IPS-20b (cell line): ENCODE results near the gene SOD1.

Experiments used
- H3K27ac ChIP-seq: one replicate; pipeline ENCODE4 v1.5.1; 2013; ENCODE audit warnings: low read length
- H3K27me3 ChIP-seq: 2 replicates; pipeline ENCODE4 v1.6.1; 2013; ENCODE audit warnings: mild to moderate bottlenecking, low read length, inconsistent platforms; ENCODE audit not compliant: insufficient read depth
- H3K36me3 ChIP-seq: 2 replicates; pipeline ENCODE4 v1.6.1; 2013; ENCODE audit warnings: low read depth, mild to moderate bottlenecking, inconsistent platforms, low read length, moderate library complexity; ENCODE audit not compliant: insufficient read depth
- H3K4me1 ChIP-seq: 2 replicates; pipeline ENCODE4 v1.6.1; 2013; ENCODE audit warnings: mild to moderate bottlenecking, control low read depth, inconsistent platforms, low read length, moderate library complexity; ENCODE audit not compliant: insufficient read depth
- H3K4me3 ChIP-seq: 2 replicates; pipeline ENCODE4 v1.5.1; 2013; ENCODE audit warnings: mild to moderate bottlenecking, low read length, inconsistent platforms
- H3K9ac ChIP-seq: 2 replicates; pipeline ENCODE4 v1.6.1; 2013; ENCODE audit warnings: low read depth, mild to moderate bottlenecking, inconsistent platforms, low read length, moderate library complexity
- H3K9me3 ChIP-seq: 2 replicates; pipeline ENCODE4 v1.6.1; 2013; ENCODE audit warnings: mild to moderate bottlenecking, low read depth, low read length, inconsistent platforms; ENCODE audit not compliant: insufficient read depth

Gene SOD1

GRCh38 chr21:31659536-31660258 is at the start of gene SOD1:
SOD1 (plus strand) TSS chr21:31659693; CDS start chr21:31659770, 77 bp downstream.
- H3K27me3 ChIP-seq: no peaks in the 10 kb centered on the region
- H3K9me3 ChIP-seq: no peaks in the 10 kb centered on the region
- peaks cover 24% of the 10 kb centered on the region; the same call in 1 of the 2 replicates for H3K36me3 ChIP-seq
- H3K27ac ChIP-seq: no peak within 1 kb of the TSS
- H3K4me3 ChIP-seq: peak within 1 kb of the TSS; percentile 78
- H3K4me1 ChIP-seq: peaks cover 2% of the 10 kb centered on the region; the same call in 1 of the 2 replicates
- peak within 1 kb of the TSS; percentile 76; the same call in 1 of the 2 replicates for H3K9ac ChIP-seq

GRCh38 chr21:31611445-31611844 is 48.0 kb upstream of the SOD1 start:
- Histone ChIP-seq H3K27me3 (no peaks in the 10 kb centered on the region), H3K9me3 (no peaks in the 10 kb centered on the region), H3K36me3 (no peaks in the 10 kb centered on the region), H3K27ac (no peak overlapping the region), H3K4me3 (no peak overlapping the region), H3K4me1 (no peaks in the 10 kb centered on the region), H3K9ac (no peak overlapping the region)

GRCh38 chr21:31612894-31613785 is 46.4 kb upstream of the SOD1 start:
- no peak overlapping the region for H3K4me3 ChIP-seq
- no peak overlapping the region for H3K9ac ChIP-seq
- H3K9me3 ChIP-seq: no peaks in the 10 kb centered on the region
- no peaks in the 10 kb centered on the region for H3K4me1 ChIP-seq
- no peak overlapping the region for H3K27ac ChIP-seq
- H3K36me3 ChIP-seq: no peaks in the 10 kb centered on the region
- no peaks in the 10 kb centered on the region for H3K27me3 ChIP-seq

- H3K4me1 ChIP-seq: no peaks in the 10 kb centered on the region
- H3K9me3 ChIP-seq: no peaks in the 10 kb centered on the region
- H3K36me3 ChIP-seq: no peaks in the 10 kb centered on the region
- no peaks in the 10 kb centered on the region for H3K27me3 ChIP-seq
- no peak overlapping the region for H3K4me3 ChIP-seq
- no peak overlapping the region for H3K27ac ChIP-seq
- H3K9ac ChIP-seq: no peak overlapping the region
Observed at GRCh38 chr21:31614705-31615104, 44.8 kb upstream of the SOD1 start.

- H3K36me3 ChIP-seq: no peaks in the 10 kb centered on the region
Observed at GRCh38 chr21:31616216-31616615, 43.3 kb upstream of the SOD1 start.

GRCh38 chr21:31618696-31619430 is 40.6 kb upstream of the SOD1 start:
- H3K27ac ChIP-seq: no peak overlapping the region
- no peaks in the 10 kb centered on the region for H3K9me3 ChIP-seq
- no peaks in the 10 kb centered on the region for H3K27me3 ChIP-seq
- H3K9ac ChIP-seq: no peak overlapping the region
- H3K36me3 ChIP-seq: no peaks in the 10 kb centered on the region
- no peak overlapping the region for H3K4me3 ChIP-seq
- H3K4me1 ChIP-seq: 0 out of 2 replicates have a peak, but pooled peaks cover 2% of the 10 kb centered on the region

More at GRCh38 chr21:31616216-31616615, 43.3 kb upstream of the SOD1 start:
- Histone ChIP-seq H3K4me3 (no peak overlapping the region), H3K27ac (no peak overlapping the region), H3K9ac (no peak overlapping the region), H3K27me3 (no peaks in the 10 kb centered on the region), H3K9me3 (no peaks in the 10 kb centered on the region), H3K4me1 (no peaks in the 10 kb centered on the region)

GRCh38 chr21:31622397-31622796 is 37.1 kb upstream of the SOD1 start:
- Histone ChIP-seq H3K27me3 (no peaks in the 10 kb centered on the region), H3K9ac (no peak overlapping the region), H3K36me3 (no peaks in the 10 kb centered on the region)

GRCh38 chr21:31623664-31624063 is 35.8 kb upstream of the SOD1 start:
- H3K36me3 ChIP-seq: no peaks in the 10 kb centered on the region

More at GRCh38 chr21:31622397-31622796, 37.1 kb upstream of the SOD1 start:
- Histone ChIP-seq H3K4me3 (no peak overlapping the region), H3K4me1 (0 out of 2 replicates have a peak, but pooled peaks cover 2% of the 10 kb centered on the region), H3K9me3 (no peaks in the 10 kb centered on the region), H3K27ac (no peak overlapping the region)

GRCh38 chr21:31624181-31624580 is 35.3 kb upstream of the SOD1 start:
- 0 out of 2 replicates have a peak, but pooled peaks cover 2% of the 10 kb centered on the region for H3K4me1 ChIP-seq

More at GRCh38 chr21:31623664-31624063, 35.8 kb upstream of the SOD1 start:
- Histone ChIP-seq H3K9me3 (no peaks in the 10 kb centered on the region), H3K4me1 (0 out of 2 replicates have a peak, but pooled peaks cover 2% of the 10 kb centered on the region), H3K4me3 (no peak overlapping the region), H3K27me3 (no peaks in the 10 kb centered on the region), H3K27ac (no peak overlapping the region), H3K9ac (no peak overlapping the region)

GRCh38 chr21:31624961-31625491 is 34.5 kb upstream of the SOD1 start:
- Histone ChIP-seq H3K9me3 (no peaks in the 10 kb centered on the region), H3K4me1 (0 out of 2 replicates have a peak, but pooled peaks cover 2% of the 10 kb centered on the region)

More at GRCh38 chr21:31624181-31624580, 35.3 kb upstream of the SOD1 start:
- Histone ChIP-seq H3K4me3 (no peak overlapping the region), H3K36me3 (no peaks in the 10 kb centered on the region), H3K27ac (no peak overlapping the region), H3K9ac (no peak overlapping the region), H3K9me3 (no peaks in the 10 kb centered on the region), H3K27me3 (no peaks in the 10 kb centered on the region)

More at GRCh38 chr21:31624961-31625491, 34.5 kb upstream of the SOD1 start:
- Histone ChIP-seq H3K36me3 (no peaks in the 10 kb centered on the region), H3K4me3 (no peak overlapping the region), H3K27ac (no peak overlapping the region), H3K27me3 (no peaks in the 10 kb centered on the region), H3K9ac (no peak overlapping the region)
